ENCODE results near the gene ARPC1B.
"Not testable (repeated sequence)": the region's sequence is repeated elsewhere in the genome, so short reads cannot be mapped to it uniquely, and the experiment has no call there.

Gene ARPC1B

GRCh38 chr7:99374111-99375064 lies at the start of gene ARPC1B:
Gene ARPC1B, plus strand, starts transcription at chr7:99374730. Its CDS starts 10,985 bp downstream, at chr7:99385715.
- DNase-seq: peak in 17 of 56 donors; percentile 5 to 54 (median 16)

DNA sequence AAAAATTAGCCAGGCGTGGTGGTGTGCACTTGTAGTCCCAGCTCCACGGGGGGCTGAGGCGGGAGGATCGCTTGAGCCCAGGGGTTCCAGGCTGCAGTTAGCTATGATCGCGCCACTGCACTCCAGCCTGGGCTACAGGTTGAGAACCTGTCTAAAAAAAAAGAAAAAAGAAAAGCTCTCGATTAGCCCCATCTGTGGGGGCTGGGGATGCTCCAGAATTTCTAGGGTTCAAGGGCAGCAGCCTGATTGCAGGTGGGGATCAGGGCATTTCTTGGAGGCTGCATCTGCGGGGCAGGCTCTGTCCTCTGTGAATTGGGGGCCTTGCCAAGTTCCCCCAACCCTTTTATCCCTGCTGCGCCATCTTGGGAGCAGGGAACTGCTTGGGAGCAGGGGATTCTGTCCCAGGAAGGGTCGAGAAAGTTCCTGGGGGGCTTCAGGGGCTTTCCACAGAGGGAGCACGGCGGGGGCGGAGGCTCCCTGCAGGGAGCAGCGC lies 49.5 kb upstream of the ARPC1B start:
- DNase-seq: peak in 4 of 56 donors; percentile 15 to 35 (median 32)

GRCh38 chr7:99325592-99326407 lies 48.7 kb upstream of the ARPC1B start, which contains the start of gene ARPC1A:
Gene ARPC1A, plus strand, starts transcription at chr7:99325898. Its CDS starts 7,456 bp downstream, at chr7:99333354.
- peak in 55 of 56 donors; percentile 16 to 90 (median 79) for DNase-seq

DNA sequence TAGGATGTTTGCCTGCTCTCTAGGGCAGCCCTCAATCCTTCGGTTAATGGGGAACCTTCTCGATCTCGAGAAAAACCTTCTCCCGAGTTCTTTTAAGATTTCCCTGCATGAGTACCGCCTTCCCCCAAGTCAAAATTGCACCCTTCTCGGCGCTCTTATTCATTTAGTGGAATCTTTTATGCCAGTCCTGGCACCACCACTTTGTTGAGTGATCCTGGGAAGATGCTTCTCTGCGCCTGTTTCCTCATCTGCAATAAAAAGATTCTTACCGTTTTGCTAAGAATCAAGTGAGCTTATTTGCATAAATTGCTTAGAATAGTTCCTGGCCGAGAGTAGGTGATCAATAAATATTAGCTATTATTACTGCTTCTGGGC lies 48.1 kb upstream of the ARPC1B start:
- DNase-seq: no peak

DNA sequence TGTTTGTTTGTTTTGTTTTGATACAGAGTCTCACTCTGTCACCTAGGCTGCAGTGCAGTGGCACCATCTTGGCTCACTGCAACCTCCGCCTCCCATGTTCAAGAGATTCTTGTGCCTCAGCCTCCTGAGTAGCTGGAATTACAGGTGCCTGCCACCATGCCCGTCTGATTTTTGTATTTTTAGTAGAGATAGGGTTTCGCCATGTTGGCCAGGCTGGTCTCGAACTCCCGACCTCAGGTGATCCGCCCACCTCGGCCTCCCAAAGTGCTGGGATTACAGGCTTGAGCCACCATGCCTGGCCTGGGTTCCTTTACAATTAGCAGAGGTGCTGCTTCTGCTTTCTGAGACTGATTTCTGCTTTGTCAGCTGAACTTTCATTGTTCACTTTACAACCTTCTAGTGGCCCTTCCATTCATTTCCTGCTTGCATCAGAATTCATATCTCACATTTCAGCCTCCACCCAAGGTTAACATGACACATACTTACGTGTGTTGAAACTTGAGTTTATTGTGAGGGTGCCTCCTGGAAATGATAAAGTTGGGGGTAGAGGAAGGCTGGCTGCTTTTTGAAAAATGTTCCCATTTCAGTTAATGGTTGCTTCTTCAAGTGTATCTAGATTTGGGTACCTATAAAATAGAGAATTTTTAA lies 44.1 kb upstream of the ARPC1B start:
- DNase-seq: not testable (repeated sequence)

- no peak for DNase-seq
These were observed 43.5 kb upstream of the ARPC1B start for GRCh38 chr7:99331002-99331401.

DNA sequence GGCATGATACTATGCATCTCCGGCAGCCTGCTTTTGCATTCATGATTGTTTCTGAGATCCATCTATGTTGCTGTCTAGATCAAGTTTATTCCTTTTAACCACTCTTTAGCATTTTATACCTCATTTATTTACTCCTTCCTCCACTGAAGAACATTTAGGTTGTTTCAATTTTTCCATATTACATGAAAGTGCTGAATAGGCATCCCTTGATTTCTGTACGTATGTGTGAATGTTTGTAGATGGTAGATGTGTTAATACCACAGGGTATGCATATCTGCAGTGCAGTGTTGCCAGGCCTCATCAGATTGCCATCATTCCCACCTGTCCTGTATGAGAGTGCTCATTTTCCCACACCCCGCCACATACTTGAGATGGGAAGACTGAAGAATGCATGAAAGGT lies 34.9 kb upstream of the ARPC1B start:
- DNase-seq: no peak

DNA sequence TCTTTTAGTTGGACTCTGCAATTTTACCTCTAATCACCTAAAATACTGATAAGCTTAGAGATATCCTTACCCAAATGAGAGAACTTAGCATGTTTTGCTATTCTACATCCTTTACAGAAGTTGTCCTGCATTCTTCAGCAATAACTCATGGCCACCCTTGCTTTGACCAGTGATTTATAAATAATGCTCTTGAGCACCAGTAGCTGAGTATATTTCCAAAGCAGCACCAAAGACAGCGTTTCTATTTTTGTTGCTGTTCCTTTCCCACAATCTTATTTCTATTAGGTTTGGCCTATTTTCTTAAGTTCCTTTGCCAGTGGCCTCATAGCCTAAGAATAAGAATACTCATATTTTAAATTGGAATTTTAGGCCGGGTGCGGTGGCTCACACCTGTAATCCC lies 33.9 kb upstream of the ARPC1B start:
- no peak for DNase-seq

GRCh38 chr7:99344061-99344647 lies 30.4 kb upstream of the ARPC1B start:
- DNase-seq: no peak

DNA sequence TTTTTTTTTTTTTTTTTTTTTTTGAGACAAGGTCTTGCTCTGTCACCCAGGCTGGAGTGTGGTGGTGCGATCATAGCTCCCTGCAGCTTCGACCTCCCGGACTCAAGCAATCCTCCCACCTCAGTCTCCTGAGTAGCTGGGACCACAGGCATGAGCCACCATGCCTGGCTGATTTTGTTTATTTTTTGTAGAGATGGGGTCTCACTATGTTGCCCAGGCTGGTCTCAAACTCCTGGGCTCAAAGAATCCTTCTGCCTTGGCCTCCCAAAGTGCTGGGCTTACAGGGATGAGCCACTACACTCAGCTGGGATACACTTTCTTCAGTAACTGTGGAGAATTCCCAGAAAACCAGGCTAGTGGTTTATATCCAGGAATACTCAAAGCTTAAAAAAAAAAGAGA lies 23.9 kb upstream of the ARPC1B start:
- not testable (repeated sequence) for DNase-seq

DNA sequence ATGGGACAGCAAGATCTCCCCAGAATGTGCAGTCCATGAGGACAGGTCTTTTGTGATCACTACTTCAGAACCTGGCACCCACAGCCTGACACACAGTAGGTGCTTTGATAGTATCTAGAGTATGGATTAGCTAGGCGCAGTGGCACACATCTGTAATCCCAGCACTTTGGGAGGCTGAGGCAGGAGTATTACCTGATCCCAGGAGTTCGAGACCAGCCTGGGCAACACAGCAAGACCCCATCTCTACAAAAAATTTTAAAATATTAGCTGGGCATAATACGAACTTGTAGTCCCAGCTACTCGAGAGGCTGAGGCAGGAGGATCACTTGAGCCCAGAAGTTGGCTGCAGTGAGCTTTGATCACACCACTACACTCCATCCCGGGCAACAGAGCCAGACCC lies 22.3 kb upstream of the ARPC1B start:
- DNase-seq: no peak

DNA sequence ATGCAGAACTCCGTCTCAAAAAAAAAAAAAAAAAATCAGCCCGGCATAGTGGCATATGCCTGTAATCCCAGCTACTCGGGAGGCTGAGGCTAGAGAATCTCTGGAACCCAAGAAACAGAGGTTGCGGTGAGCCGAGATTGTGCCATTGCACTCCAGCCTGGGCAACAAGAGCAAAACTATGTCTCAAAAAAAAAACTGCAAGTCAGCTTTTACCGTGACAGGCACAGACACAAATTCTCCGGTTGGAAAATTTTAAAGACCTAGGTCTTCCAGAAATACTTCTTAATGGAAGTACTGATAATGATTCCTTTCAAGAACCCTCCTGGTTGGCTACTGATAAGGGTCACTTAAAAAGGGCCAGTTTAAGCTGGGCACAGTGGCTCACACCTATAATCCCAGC lies 19.4 kb upstream of the ARPC1B start:
- DNase-seq: no peak

DNA sequence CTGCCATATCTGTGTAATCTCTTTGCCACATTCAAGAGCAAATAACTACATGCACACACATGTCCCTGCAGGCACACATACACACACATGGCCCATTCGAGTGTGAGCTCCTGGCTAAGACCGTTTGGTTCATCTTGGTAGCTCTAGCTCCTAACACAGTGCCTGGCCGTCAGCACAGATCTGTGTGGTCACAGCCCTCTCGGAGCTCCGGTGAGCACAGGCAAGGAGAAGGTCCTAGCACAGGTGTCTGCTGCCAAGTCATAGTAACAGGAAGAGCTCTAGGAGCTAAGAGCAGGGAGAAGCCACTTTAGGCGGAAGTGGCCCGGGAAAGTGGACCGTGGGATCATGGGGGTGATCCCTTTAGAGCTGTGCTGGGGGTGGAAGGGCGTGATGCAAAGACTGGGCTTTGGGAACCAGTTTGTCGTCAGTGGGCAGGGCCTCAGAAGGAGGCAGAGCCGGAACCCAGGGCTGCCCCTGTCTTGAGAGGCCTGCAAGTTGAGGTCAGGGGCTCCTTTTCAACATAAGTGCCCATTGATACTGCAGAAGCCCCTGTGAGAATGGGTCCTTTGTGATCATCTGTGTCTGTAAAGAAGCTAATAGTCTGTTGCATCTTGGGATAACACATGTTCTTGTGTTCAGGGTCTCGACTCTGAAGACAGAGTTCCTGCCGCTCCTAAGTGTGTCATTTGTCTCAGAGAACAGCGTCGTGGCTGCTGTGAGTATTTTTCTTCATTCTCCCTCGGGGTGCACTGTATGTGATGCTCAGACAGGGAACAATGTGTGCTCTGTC lies 16.6 kb upstream of the ARPC1B start:
- DNase-seq: peak in 19 of 56 donors; percentile 9 to 68 (median 34)

GRCh38 chr7:99358521-99358920 lies 16.0 kb upstream of the ARPC1B start:
- not testable (repeated sequence) for DNase-seq

- DNase-seq: no peak
These were observed 14.9 kb upstream of the ARPC1B start for GRCh38 chr7:99359465-99360154.

DNA sequence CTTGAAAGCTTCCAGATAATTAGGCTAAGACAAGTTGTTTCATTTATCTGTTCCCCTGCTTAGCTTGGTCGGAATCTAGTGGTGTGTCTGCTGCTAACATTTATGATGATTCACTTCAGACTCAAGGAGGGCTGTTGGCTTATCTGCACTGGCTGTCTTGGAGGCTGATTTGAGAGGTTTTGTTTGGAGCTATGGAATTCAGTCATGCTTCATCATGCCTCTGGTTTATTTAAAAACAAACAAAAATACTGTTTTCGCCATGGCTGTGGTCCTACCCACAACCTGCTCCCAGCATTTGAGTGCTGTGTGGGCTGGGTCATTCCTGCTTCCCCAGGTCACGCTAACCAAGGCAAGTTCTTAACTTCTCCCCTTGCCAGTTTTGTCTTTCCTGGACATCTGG lies 11.7 kb upstream of the ARPC1B start:
- DNase-seq: no peak

DNA sequence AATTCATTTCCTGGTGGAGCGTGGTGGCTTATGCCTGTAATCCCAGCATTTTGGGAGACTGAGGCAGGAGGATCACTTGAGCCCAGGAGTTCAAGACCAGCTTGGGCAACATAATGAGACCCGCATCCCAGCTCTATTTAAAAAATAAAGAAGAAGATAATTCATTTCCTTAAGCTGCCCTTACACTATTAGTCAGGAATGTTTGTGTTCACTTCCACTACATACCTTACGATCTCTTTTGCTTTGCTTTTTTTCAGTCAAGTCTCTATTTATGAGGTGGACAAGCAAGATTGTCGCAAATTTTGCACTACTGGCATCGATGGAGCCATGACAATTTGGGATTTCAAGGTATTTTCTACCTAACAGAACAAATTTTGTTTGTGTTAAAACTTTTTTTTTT lies 11.2 kb upstream of the ARPC1B start:
- DNase-seq: no peak

- DNase-seq: peak in 7 of 56 donors; percentile 1 to 29 (median 15)
These were observed 9.0 kb upstream of the ARPC1B start for GRCh38 chr7:99365318-99366141.

DNA sequence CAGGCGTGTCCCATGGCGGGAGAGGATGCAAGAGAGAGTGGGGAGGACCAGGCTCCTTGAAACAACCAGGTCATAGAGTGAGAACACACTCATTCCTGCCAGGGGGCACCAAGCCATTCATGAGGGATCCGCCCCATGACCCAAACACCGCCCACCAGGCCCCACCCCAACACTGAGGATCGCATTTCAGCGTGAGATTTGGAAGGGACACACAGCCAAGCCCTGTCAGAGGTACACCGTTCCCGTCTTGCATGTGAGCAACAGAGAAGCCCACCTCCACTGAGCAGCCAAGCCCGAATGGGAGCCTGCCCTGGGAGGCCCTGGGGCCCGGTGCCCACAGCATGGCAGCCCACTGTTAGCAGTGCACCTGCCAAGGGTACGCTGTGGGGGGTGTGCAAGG lies 7.9 kb upstream of the ARPC1B start:
- no peak for DNase-seq
